ENCODE results near the gene ABT1. TPM values are rescaled to one million over a fixed set of nuclear protein-coding genes. Genes with fewer than 3 reads are reported as not detected.

The ABT1 gene
- total RNA-seq, 2 donors from 2014 or later: 7.3 to 8.8 TPM

- DNase-seq (ENCODE audit: low spot score): no peak
- no peaks in the 10 kb centered on the region for H3K27me3 ChIP-seq
- TF ChIP-seq CTCF (IDR thresholded peaks at IDR 0.05): no peak
- no peaks in the 10 kb centered on the region for H3K9me3 ChIP-seq
- peaks cover 13% of the 10 kb centered on the region for H3K36me3 ChIP-seq
- H3K4me1 ChIP-seq: peaks cover 0 to 10% of the 10 kb centered on the region in 2 donors
- no peak overlapping the region for H3K27ac ChIP-seq
- H3K4me3 ChIP-seq: no peak overlapping the region
These were observed 5.5 kb downstream of the ABT1 start for GRCh38 chr6:26602262-26602661.

DNA sequence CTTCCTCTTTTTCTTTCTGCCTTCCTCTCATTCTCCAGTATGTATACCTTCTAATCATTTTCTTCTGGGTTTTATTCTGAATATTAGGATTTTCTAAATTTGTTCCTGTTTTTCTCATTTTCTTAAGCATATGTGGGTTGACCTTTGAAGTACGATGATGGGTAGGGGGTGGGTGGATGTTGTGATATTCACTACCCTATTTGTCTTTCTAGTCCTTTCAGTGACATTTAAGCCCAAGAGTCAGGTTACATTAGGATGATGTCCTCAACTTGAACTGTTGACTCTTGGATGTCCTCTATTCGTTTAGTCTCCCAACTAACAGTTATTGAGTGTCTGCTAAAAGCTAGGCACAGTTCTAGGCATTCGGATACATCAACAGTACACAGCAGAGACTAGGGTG lies 7.3 kb downstream of the ABT1 start:
- TF ChIP-seq CTCF (IDR thresholded peaks at IDR 0.05): no peak
- DNase-seq (ENCODE audit: low spot score): no peak
- no peaks in the 10 kb centered on the region for H3K27me3 ChIP-seq
- no peak overlapping the region for H3K27ac ChIP-seq
- peaks cover 4% of the 10 kb centered on the region for H3K36me3 ChIP-seq
- no peaks in the 10 kb centered on the region for H3K4me1 ChIP-seq
- no peaks in the 10 kb centered on the region for H3K9me3 ChIP-seq
- no peak overlapping the region for H3K4me3 ChIP-seq

DNA sequence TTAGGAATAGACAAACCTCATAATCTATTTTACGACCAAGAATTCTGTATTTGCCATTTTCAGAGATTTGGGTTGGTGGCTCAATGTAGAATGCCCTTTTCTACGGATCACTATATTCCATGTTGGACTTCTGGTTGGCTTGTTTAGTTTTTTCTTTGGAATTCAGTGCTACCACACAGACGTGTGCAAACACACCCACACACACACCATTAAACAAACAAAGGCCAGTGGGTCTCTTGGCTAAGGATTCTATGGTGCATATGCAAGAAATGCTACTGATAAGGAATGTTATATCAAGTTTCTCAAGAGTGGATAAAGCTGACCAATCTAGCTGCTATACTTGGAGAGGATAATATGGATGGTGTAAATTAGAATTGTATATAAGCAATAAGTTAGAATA lies 8.0 kb downstream of the ABT1 start:
- Histone ChIP-seq H3K36me3 (no peaks in the 10 kb centered on the region), H3K9me3 (no peaks in the 10 kb centered on the region), H3K27me3 (no peaks in the 10 kb centered on the region), H3K27ac (no peak overlapping the region), H3K4me1 (no peaks in the 10 kb centered on the region), H3K4me3 (no peak overlapping the region)
- no peak for TF ChIP-seq CTCF (IDR thresholded peaks at IDR 0.05)
- DNase-seq (ENCODE audit: low spot score): no peak

DNA sequence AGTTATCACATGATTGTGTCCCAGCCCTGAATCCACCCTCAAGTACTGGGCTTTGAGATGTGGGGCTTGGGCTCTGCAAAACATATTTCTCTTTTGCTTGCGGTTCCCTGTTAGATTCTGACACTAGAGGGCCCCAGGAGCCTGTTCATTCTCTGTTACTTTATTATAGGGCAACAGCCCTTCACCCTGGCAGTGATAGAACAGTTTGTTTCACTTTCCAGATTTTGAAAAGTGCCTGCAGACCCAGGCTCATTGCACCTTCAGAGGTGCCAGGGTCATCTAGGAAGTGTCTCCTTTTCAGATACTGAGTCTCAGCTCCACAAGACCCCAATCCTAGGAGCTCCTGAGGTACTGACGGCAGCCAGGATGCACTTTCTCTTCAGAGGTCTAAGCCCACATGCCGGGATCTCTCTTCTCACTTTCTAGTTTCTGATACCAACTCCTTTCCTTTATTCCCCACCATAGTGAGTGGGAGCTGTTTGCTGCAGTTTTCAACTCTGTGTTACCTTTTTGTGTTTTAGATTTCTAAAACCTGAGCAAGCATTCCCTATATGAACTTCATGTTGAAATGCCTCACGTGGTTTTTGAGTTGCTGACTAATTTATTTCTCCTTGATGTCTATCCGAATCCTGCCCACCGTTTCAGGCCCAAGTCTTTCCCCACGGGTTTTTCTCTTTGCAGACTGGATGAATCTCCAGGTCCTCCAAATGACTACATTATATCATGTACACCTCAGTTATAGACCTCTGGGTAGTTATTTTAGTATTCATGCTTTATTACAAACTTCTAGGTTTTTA lies 10.9 kb downstream of the ABT1 start:
- Histone ChIP-seq H3K4me1 (no peaks in the 10 kb centered on the region), H3K27ac (no peak overlapping the region), H3K4me3 (peak overlapping the region in 1 of 2 donors; percentile 20), H3K9me3 (no peaks in the 10 kb centered on the region), H3K36me3 (no peaks in the 10 kb centered on the region), H3K27me3 (no peaks in the 10 kb centered on the region)
- TF ChIP-seq CTCF (IDR thresholded peaks at IDR 0.05): peak; percentile 27 to 70
- DNase-seq (ENCODE audit: low spot score): no peak

GRCh38 chr6:26609463-26609862 lies 12.7 kb downstream of the ABT1 start:
- no peak overlapping the region for H3K4me3 ChIP-seq
- no peak for TF ChIP-seq CTCF (IDR thresholded peaks at IDR 0.05)
- DNase-seq (ENCODE audit: low spot score): no peak
- no peaks in the 10 kb centered on the region for H3K27me3 ChIP-seq
- no peak overlapping the region for H3K27ac ChIP-seq
- no peaks in the 10 kb centered on the region for H3K36me3 ChIP-seq
- no peaks in the 10 kb centered on the region for H3K9me3 ChIP-seq
- H3K4me1 ChIP-seq: peaks cover 0 to 12% of the 10 kb centered on the region in 2 donors

GRCh38 chr6:26611599-26611998 lies 14.8 kb downstream of the ABT1 start:
- Histone ChIP-seq H3K27ac (no peak overlapping the region), H3K27me3 (peaks cover 0 to 9% of the 10 kb centered on the region in 2 donors), H3K4me3 (no peak overlapping the region), H3K9me3 (peaks cover 0 to 5% of the 10 kb centered on the region in 2 donors), H3K36me3 (no peaks in the 10 kb centered on the region), H3K4me1 (peaks cover 0 to 16% of the 10 kb centered on the region in 2 donors)
- no peak for TF ChIP-seq CTCF (IDR thresholded peaks at IDR 0.05)
- no peak for DNase-seq (ENCODE audit: low spot score)
